K562 (cell line): ENCODE results near the gene BCL10. TPM values are rescaled to one million over a fixed set of nuclear protein-coding genes. Genes with fewer than 3 reads are reported as not detected.

ENCODE experiments used
- BCL6 ChIP-seq: fragments of 250-450 bp; sonication (Bioruptor Pico); IDR thresholded peaks from 2 replicates; pipeline ENCODE4 v1.4.0; 2020
- CHD7 ChIP-seq: fragments of 200-600 bp; sonication (generic); IDR thresholded peaks from one replicate; pipeline ENCODE4 v1.6.1; 2012; ENCODE audit warnings: mild to moderate bottlenecking, low read depth, low read length, inconsistent platforms
- E2F1 ChIP-seq: sonication (generic); formaldehyde crosslinking; IDR thresholded peaks from 2 replicates; pipeline ENCODE4 v1.8.1; 2023; ENCODE audit warnings: mild to moderate bottlenecking, missing genetic modification reagents, moderate library complexity
- HDGF ChIP-seq: fragments of 450-650 bp; IDR thresholded peaks from 2 replicates; pipeline ENCODE4 v1.6.1; 2016
- ILK ChIP-seq: fragments of 450-650 bp; IDR thresholded peaks from 2 replicates; pipeline ENCODE4 v1.6.1; 2016; ENCODE audit warnings: missing genetic modification characterization, low read depth, mild to moderate bottlenecking, missing compliant biosample characterization, moderate library complexity, borderline replicate concordance
- MEF2D ChIP-seq: conservative IDR thresholded peaks from 2 replicates; pipeline ENCODE4 v1.6.1; 2016; ENCODE audit warnings: low read depth, missing genetic modification characterization, missing compliant biosample characterization
- NCOA4 ChIP-seq: fragments of 450-650 bp; IDR thresholded peaks from 2 replicates; pipeline ENCODE4 v1.6.1; 2018; ENCODE audit warnings: mild to moderate bottlenecking; ENCODE audit not compliant: partially characterized antibody
- NCOR1 ChIP-seq: fragments of 450-650 bp; IDR thresholded peaks from 2 replicates; pipeline ENCODE4 v1.6.1; 2016; ENCODE audit warnings: mild to moderate bottlenecking, moderate library complexity
- NR4A1 ChIP-seq, 2 experiments: fragments of 250-450 bp in 1 of 2; fragments of 450-650 bp in 1 of 2; sonication (Bioruptor Pico) in 1 of 2; IDR thresholded peaks; 2 replicates each; pipeline versions ENCODE4 v1.4.0 to v1.6.1; 2016 to 2020; ENCODE audit warnings: mild to moderate bottlenecking in 2 of 2, missing compliant biosample characterization in 1 of 2, missing genetic modification characterization in 1 of 2, moderate library complexity in 1 of 2
- RFX7 ChIP-seq: fragments of 250-450 bp; sonication (Bioruptor Pico); IDR thresholded peaks from 2 replicates; pipeline ENCODE4 v1.5.1; 2021; ENCODE audit warnings: mild to moderate bottlenecking
- XRCC3 ChIP-seq: fragments of 450-650 bp; IDR thresholded peaks from 2 replicates; pipeline ENCODE4 v1.6.1; 2017; ENCODE audit warnings: mild to moderate bottlenecking, moderate library complexity
- ZBTB12 ChIP-seq: fragments of 250-450 bp; sonication (Bioruptor Pico); IDR thresholded peaks from 2 replicates; pipeline ENCODE4 v1.4.0; 2020
- ZC3H11A ChIP-seq: IDR thresholded peaks from 2 replicates; pipeline ENCODE4 v1.6.1; 2012; ENCODE audit warnings: low read depth, low read length, improper control_type of control experiment
- ZNF174 ChIP-seq: fragments of 250-450 bp; sonication (Bioruptor Pico); IDR thresholded peaks from 2 replicates; pipeline ENCODE4 v1.4.0; 2020; ENCODE audit warnings: mild to moderate bottlenecking
- ZNF76 ChIP-seq: fragments of 250-450 bp; sonication (Bioruptor Pico); IDR thresholded peaks from 2 replicates; pipeline ENCODE4 v1.4.0; 2020; ENCODE audit warnings: mild to moderate bottlenecking, moderate library complexity, borderline replicate concordance
- polyA plus RNA-seq, 8 experiments: library from polyadenylated mRNA; depleted of rRNA in 4 of 8; stranded (reverse) in 5 of 8; unstranded in 3 of 8; fragments of >200 nt; fragmentation: Nextera tagmentation in 2 of 8; fragmentation: Illumina TruSeq in 1 of 8; extraction: Ambion mirVana in 2 of 8; extraction: Trizol in 1 of 8; gene quantifications; 2 replicates each; pipeline versions ENCODE4 v1.2.1 to v1.2.3, GENCODE V29; 2011 to 2014; ENCODE audit warnings: inconsistent platforms in 1 of 8, missing spikeins in 1 of 8
- total RNA-seq, 7 experiments: library from RNA; depleted of rRNA in 6 of 7; stranded (reverse); fragments of >200 nt in 6 of 7; fragmentation: Illumina TruSeq in 2 of 7; extraction: Trizol in 2 of 7; gene quantifications; 2 replicates each; pipeline versions ENCODE4 v1.2.1 to v1.2.3, GENCODE V29; 2011 to 2021; ENCODE audit warnings: low replicate concordance in 1 of 7

The BCL10 gene
- total and polyA plus RNA-seq, 9 of the 15 experiments (the other 6 are each of a cell fraction or from before 2014, with no cell fraction given) = 8.0 to 19.4 (median 12.3) TPM

GRCh38 chr1:85279458-85280080 lies 3.1 kb upstream of the BCL10 start (continued):
- TF ChIP-seq CHD7 (no peak), NCOR1 (no peak), ILK (tag) (no peak), MEF2D (tag) (peak; percentile 79; the same call in 1 of the 2 replicates), ZNF76 (peak; percentile 87), ZNF174 (no peak), E2F1 (CRISPR knock-in tag) (no peak), ZBTB12 (CRISPR knock-in tag) (0 out of 2 replicates have a peak, but pooled peaks have one; percentile 44), ZC3H11A (no peak), HDGF (no peak), BCL6 (CRISPR knock-in tag) (0 out of 2 replicates have a peak, but pooled peaks have one; percentile 63), NCOA4 (no peak), RFX7 (CRISPR knock-in tag) (peak; percentile 30; the same call in 1 of the 2 replicates), NR4A1 (CRISPR knock-in tag; IDR thresholded peaks at IDR 0.05) (no peak), NR4A1 (tag; IDR thresholded peaks at IDR 0.05) (peak; percentile 98), XRCC3 (no peak)
